B cell (primary cell): Measurements from ENCODE around the gene ANKRD17. TPM values are rescaled to one million over a fixed set of nuclear protein-coding genes. Genes with fewer than 3 reads are reported as not detected.

ENCODE experiments used
- ATAC-seq: fragments of 200-7000 bp; cut with Tn5 transposase; one replicate; pipeline ENCODE4 v1.10.0; 2021; ENCODE audit warnings: low read depth, mild to moderate bottlenecking, moderate number of reproducible peaks, moderate library complexity
- CTCF ChIA-PET: fragments of 350-600 bp; sonication (Branson Sonifier 250); formaldehyde crosslinking; loops from one replicate; lab custom pipeline; 2021; ENCODE audit warnings: antibody characterized with exemption, inconsistent platforms; lab: Charles Lee
- POLR2A ChIA-PET: fragments of 350-600 bp; sonication (Branson Sonifier 250); formaldehyde crosslinking; loops from one replicate; lab custom pipeline; 2021; ENCODE audit warnings: antibody characterized with exemption; lab: Charles Lee
- DNase-seq: peaks from one replicate; pipeline ENCODE4 v3.0.0; 2013
- H2AFZ ChIP-seq: 2 replicates; pipeline ENCODE4 v1.6.1; 2012; ENCODE audit warnings: mild to moderate bottlenecking, low read depth, low read length; ENCODE audit not compliant: insufficient read depth, poor library complexity, severe bottlenecking
- H3K27ac ChIP-seq, 2 donors: 1 replicate in 1 of 2; 2 replicates in 1 of 2; pipeline ENCODE4 v1.5.1; 2012 to 2013; ENCODE audit warnings: low read length in 2 of 2, mild to moderate bottlenecking in 2 of 2, moderate library complexity in 1 of 2
- H3K27me3 ChIP-seq, 4 experiments: fragments of 200-600 bp in 1 of 4; sonication (generic) in 1 of 4; replicated peaks in 1 of 4; 1 replicate in 2 of 4; 2 replicates in 2 of 4; pipeline versions ENCODE4 v1.6.1 to v1.7.0; 2013 to 2016; ENCODE audit warnings: low read length in 3 of 4, mild to moderate bottlenecking in 2 of 4, mixed read lengths in 1 of 4, moderate library complexity in 1 of 4; ENCODE audit not compliant: insufficient read depth in 4 of 4, control insufficient read depth in 3 of 4; ENCODE audit errors: control extremely low read depth in 1 of 4
- H3K36me3 ChIP-seq, 2 experiments: replicated peaks in 1 of 2; 1 replicate in 1 of 2; 2 replicates in 1 of 2; pipeline versions ENCODE4 v1.6.1 to v1.7.1; 2013; ENCODE audit warnings: low read length in 1 of 2; ENCODE audit not compliant: insufficient read depth in 2 of 2, control insufficient read depth in 1 of 2; ENCODE audit errors: control extremely low read depth in 1 of 2, extremely low read depth in 1 of 2
- H3K4me1 ChIP-seq, 2 donors: fragments of 200-600 bp in 1 of 2; sonication (generic) in 1 of 2; 1 replicate in 1 of 2; 2 replicates in 1 of 2; pipeline versions ENCODE4 v1.5.1 to v1.6.1; 2013 to 2017; ENCODE audit warnings: low read length in 2 of 2; ENCODE audit not compliant: control insufficient read depth in 2 of 2, insufficient read depth in 2 of 2
- H3K4me2 ChIP-seq: replicated peaks from 2 replicates; pipeline ENCODE3; 2012; ENCODE audit warnings: mild to moderate bottlenecking, low read depth, low read length; ENCODE audit not compliant: poor library complexity, severe bottlenecking
- H3K4me3 ChIP-seq, 5 experiments: fragments of 200-600 bp in 1 of 5; sonication (generic) in 1 of 5; 1 replicate in 3 of 5; 2 replicates in 2 of 5; pipeline versions ENCODE4 v1.5.1 to v1.7.0; 2011 to 2016; ENCODE audit warnings: low read length in 4 of 5, mild to moderate bottlenecking in 4 of 5, low read depth in 2 of 5, control low read depth in 1 of 5, moderate library complexity in 1 of 5; ENCODE audit not compliant: insufficient read depth in 1 of 5; ENCODE audit errors: control extremely low read depth in 1 of 5, extremely low read depth in 1 of 5
- H3K79me2 ChIP-seq: fragments of 200-600 bp; sonication (generic); one replicate; pipeline ENCODE4 v1.6.0; 2016; ENCODE audit warnings: low read length; ENCODE audit not compliant: control insufficient read depth, insufficient read depth
- H3K9ac ChIP-seq: fragments of 200-600 bp; sonication (generic); 2 replicates; pipeline ENCODE4 v1.6.1; 2017; ENCODE audit warnings: mild to moderate bottlenecking, low read length, moderate library complexity
- H3K9me3 ChIP-seq, 3 donors: one replicate each; pipeline versions ENCODE4 v1.6.1 to v1.7.1; 2013; ENCODE audit warnings: low read length in 2 of 3; ENCODE audit not compliant: control insufficient read depth in 2 of 3, insufficient read depth in 1 of 3; ENCODE audit errors: control extremely low read depth in 1 of 3
- H4K20me1 ChIP-seq: 2 replicates; pipeline ENCODE4 v1.6.0; 2012; ENCODE audit warnings: mild to moderate bottlenecking, low read length; ENCODE audit not compliant: insufficient read depth, control insufficient read depth, poor library complexity, severe bottlenecking
- H3K27ac Mint-ChIP-seq: one replicate; pipeline ENCODE4 v1.8.0; 2021; ENCODE audit warnings: mixed read lengths
- H3K27me3 Mint-ChIP-seq: one replicate; pipeline ENCODE4 v1.8.0; 2021; ENCODE audit warnings: mixed read lengths
- H3K4me1 Mint-ChIP-seq: one replicate; pipeline ENCODE4 v1.8.0; 2021; ENCODE audit warnings: mixed read lengths
- H3K4me3 Mint-ChIP-seq: one replicate; pipeline ENCODE4 v1.8.0; 2021; ENCODE audit warnings: mixed read lengths
- H3K9me3 Mint-ChIP-seq: one replicate; pipeline ENCODE4 v1.8.0; 2022; ENCODE audit warnings: mixed read lengths; ENCODE audit not compliant: insufficient read depth
- CTCF ChIP-seq: fragments of 200-600 bp; IDR thresholded peaks from one replicate; pipeline ENCODE4 v1.8.0; 2022; ENCODE audit warnings: antibody characterized with exemption, mild to moderate bottlenecking
- EZH2 ChIP-seq: IDR thresholded peaks from 2 replicates; pipeline ENCODE4 v1.6.1; 2012; ENCODE audit warnings: borderline replicate concordance, low read depth, mild to moderate bottlenecking, moderate library complexity, low read length; ENCODE audit not compliant: insufficient read depth, poor library complexity, severe bottlenecking
- WGBS: methylation state at CpG from one replicate; pipeline ENCODE4 v1.1.5; 2013; ENCODE audit warnings: missing lambda C conversion rate; ENCODE audit not compliant: insufficient coverage; 5-methylcytosine and 5-hydroxymethylcytosine counted together
- intact Hi-C: fragments of 100-400 bp; cut with micrococcal nuclease; formaldehyde crosslinking; loops from one replicate; pipeline ENCODE4 v1.10.0; 2022
- polyA plus RNA-seq: library from polyadenylated mRNA; depleted of rRNA; stranded (reverse); fragments of >200 nt; gene quantifications from 2 replicates; pipeline ENCODE4 v1.2.3, GENCODE V29; 2012
- total RNA-seq, 2 donors: library from RNA; stranded (reverse); fragments of 120-200 nt in 1 of 2; gene quantifications; 1 replicate in 1 of 2; 2 replicates in 1 of 2; pipeline versions ENCODE4 v1.2.3 to v1.2.4, GENCODE V29; 2013 to 2022

Gene ANKRD17
- total and polyA plus RNA-seq, 2 donors (not counting 1 experiment from before 2014, with no cell fraction given): 15.8 to 69.4 TPM

GRCh38 chr4:73066928-73067327 is 191.7 kb downstream of the ANKRD17 start:
- H3K4me3 ChIP-seq: no peak overlapping the region
- H3K27me3 Mint-ChIP-seq: no peaks in the 10 kb centered on the region
- 67% methylated on average over 1 of the region's 2 CpGs for WGBS
- peaks cover 17 to 26% of the 10 kb centered on the region in 2 donors for H3K4me1 ChIP-seq
- H3K9me3 Mint-ChIP-seq: no peaks in the 10 kb centered on the region
- peak; percentile 27 for DNase-seq
- ATAC-seq: no peak
- peak overlapping the region; percentile 3 to 80 for H3K27ac ChIP-seq
- peak overlapping the region; percentile 78 for H3K27ac Mint-ChIP-seq
- intact Hi-C loops: loop anchor here (5.0 kb wide), 1 partner anchor 125 kb away; no protein-coding TSS in a partner anchor
- H2AFZ ChIP-seq: no peak overlapping the region
- peaks cover 34% of the 10 kb centered on the region for H3K4me1 Mint-ChIP-seq
- POLR2A ChIA-PET: no interaction called here
- TF ChIP-seq CTCF: no peak
- no peak for TF ChIP-seq EZH2
- peaks cover 49% of the 10 kb centered on the region for H3K79me2 ChIP-seq
- CTCF ChIA-PET: no interaction called here
- H3K9me3 ChIP-seq: no peaks in the 10 kb centered on the region
- H3K9ac ChIP-seq: no peak overlapping the region
- H3K36me3 ChIP-seq: peaks cover 4 to 5% of the 10 kb centered on the region in 2 experiments
- peak overlapping the region; percentile 10 for H3K4me2 ChIP-seq
- H3K27me3 ChIP-seq: no peaks in the 10 kb centered on the region
- peak overlapping the region; percentile 20 for H3K4me3 Mint-ChIP-seq
- no peaks in the 10 kb centered on the region for H4K20me1 ChIP-seq

GRCh38 chr4:73066445-73066844 is 192.2 kb downstream of the ANKRD17 start:
- WGBS: 100% methylated on average over 1 of the region's 3 CpGs
- peaks cover 34% of the 10 kb centered on the region for H3K4me1 Mint-ChIP-seq

More at GRCh38 chr4:73066445-73066844, 192.2 kb downstream of the ANKRD17 start:
- Histone ChIP-seq H3K9ac (no peak overlapping the region), H2AFZ (no peak overlapping the region), H3K4me2 (no peak overlapping the region), H3K4me3 (no peak overlapping the region), H3K9me3 (no peaks in the 10 kb centered on the region), H3K79me2 (peaks cover 53% of the 10 kb centered on the region), H3K27me3 (no peaks in the 10 kb centered on the region), H3K36me3 (peaks cover 7 to 8% of the 10 kb centered on the region in 2 experiments), H3K4me1 (peaks cover 17 to 26% of the 10 kb centered on the region in 2 donors), H4K20me1 (no peaks in the 10 kb centered on the region), H3K27ac (peak overlapping the region in 1 of 2 donors; percentile 80)
- Mint-ChIP-seq H3K4me3 (no peak overlapping the region), H3K27ac (peak overlapping the region; percentile 53), H3K9me3 (no peaks in the 10 kb centered on the region), H3K27me3 (no peaks in the 10 kb centered on the region)
- intact Hi-C loops: loop anchor here (5.0 kb wide), 1 partner anchor 126 kb away; no protein-coding TSS in a partner anchor
- ATAC-seq: no peak
- DNase-seq: no peak
- ChIA-PET CTCF (no interaction called here), POLR2A (no interaction called here)
- TF ChIP-seq CTCF (no peak), EZH2 (no peak)
